Measurements from ENCODE around the gene SORBS2.

SORBS2 gene

GRCh38 chr4:185600801-185601434 is 211.1 kb downstream of the SORBS2 start:
- H2AFZ ChIP-seq (ENCODE audit: low read depth), result no peak overlapping the region
- H3K27me3 ChIP-seq (ENCODE audit: insufficient read depth, low read depth), result no peaks in the 10 kb centered on the region
- no peak for TF ChIP-seq CTCF (conservative IDR thresholded peaks at IDR 0.05; ENCODE audit: low read depth, low read length)
- no peak overlapping the region for H3K4me3 ChIP-seq (IDR thresholded peaks at IDR 0.05; ENCODE audit: insufficient read depth, low read depth, low read length)
- no peaks in the 10 kb centered on the region for H4K20me1 ChIP-seq (ENCODE audit: insufficient read depth)
- H3K4me1 ChIP-seq (ENCODE audit: low read depth, poor library complexity, severe bottlenecking), result peaks cover 5% of the 10 kb centered on the region
- no peak overlapping the region for H3K27ac ChIP-seq
- H3K4me2 ChIP-seq, result no peak overlapping the region
- H3K36me3 ChIP-seq (ENCODE audit: insufficient read depth), result no peaks in the 10 kb centered on the region
- H3K9ac ChIP-seq, result no peak overlapping the region
- no peaks in the 10 kb centered on the region for H3K79me2 ChIP-seq (ENCODE audit: insufficient read depth, low read depth)

DNA sequence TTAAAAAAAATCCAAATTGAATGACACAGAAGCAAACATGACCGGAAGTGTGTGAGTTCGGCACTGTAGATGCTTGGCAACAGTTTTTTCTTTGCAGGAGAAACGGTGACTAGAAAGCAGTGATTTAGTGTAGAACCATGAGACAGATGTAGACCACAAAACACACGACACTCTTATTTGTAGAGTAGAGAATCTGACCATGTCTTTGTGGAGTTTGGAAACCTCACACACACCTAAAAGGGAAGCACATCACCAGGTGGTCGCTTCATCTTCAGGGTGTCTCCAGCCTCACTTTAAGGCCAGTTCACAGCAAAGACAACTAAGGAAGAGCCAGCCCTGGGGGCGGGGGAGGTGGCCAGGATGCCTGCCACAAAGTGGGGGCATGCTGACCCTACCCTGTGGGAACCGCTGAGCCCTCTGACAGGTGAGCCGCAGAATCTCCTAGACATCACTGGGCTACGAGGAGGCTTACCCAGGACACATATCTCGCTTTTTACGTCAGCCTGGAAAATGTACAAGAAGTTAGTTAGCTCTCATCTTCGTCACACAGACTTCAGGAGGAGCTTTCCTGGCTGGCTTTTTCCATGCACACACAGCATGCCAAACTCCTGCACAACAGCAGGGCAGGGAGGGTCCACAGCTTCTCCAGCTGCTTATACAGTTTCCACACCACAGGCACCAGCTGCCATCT is 212.3 kb downstream of the SORBS2 start:
- Histone ChIP-seq H2AFZ (ENCODE audit: low read depth) (no peak overlapping the region), H4K20me1 (ENCODE audit: insufficient read depth) (no peaks in the 10 kb centered on the region), H3K4me1 (ENCODE audit: low read depth, poor library complexity, severe bottlenecking) (peaks cover 5% of the 10 kb centered on the region)

GRCh38 chr4:185598846-185599552 is 213.0 kb downstream of the SORBS2 start:
- Histone ChIP-seq H4K20me1 (ENCODE audit: insufficient read depth) (no peaks in the 10 kb centered on the region), H3K4me3 (IDR thresholded peaks at IDR 0.05; ENCODE audit: insufficient read depth, low read depth, low read length) (no peak overlapping the region), H3K9ac (no peak overlapping the region), H3K79me2 (ENCODE audit: insufficient read depth, low read depth) (no peaks in the 10 kb centered on the region), H3K4me2 (no peak overlapping the region), H3K4me1 (ENCODE audit: low read depth, poor library complexity, severe bottlenecking) (peaks cover 5% of the 10 kb centered on the region), H3K27me3 (ENCODE audit: insufficient read depth, low read depth) (no peaks in the 10 kb centered on the region), H3K36me3 (ENCODE audit: insufficient read depth) (no peaks in the 10 kb centered on the region), H3K27ac (no peak overlapping the region), H2AFZ (ENCODE audit: low read depth) (no peak overlapping the region)
- no peak for TF ChIP-seq CTCF (conservative IDR thresholded peaks at IDR 0.05; ENCODE audit: low read depth, low read length)

More for the DNA sequence above, 212.3 kb downstream of the SORBS2 start:
- H3K36me3 ChIP-seq (ENCODE audit: insufficient read depth), result no peaks in the 10 kb centered on the region
- H3K4me2 ChIP-seq, result no peak overlapping the region
- H3K27me3 ChIP-seq (ENCODE audit: insufficient read depth, low read depth), result no peaks in the 10 kb centered on the region
- H3K9ac ChIP-seq, result no peak overlapping the region
- no peak overlapping the region for H3K27ac ChIP-seq
- H3K79me2 ChIP-seq (ENCODE audit: insufficient read depth, low read depth), result no peaks in the 10 kb centered on the region
- H3K4me3 ChIP-seq (IDR thresholded peaks at IDR 0.05; ENCODE audit: insufficient read depth, low read depth, low read length), result no peak overlapping the region
- TF ChIP-seq CTCF (conservative IDR thresholded peaks at IDR 0.05; ENCODE audit: low read depth, low read length), result no peak

DNA sequence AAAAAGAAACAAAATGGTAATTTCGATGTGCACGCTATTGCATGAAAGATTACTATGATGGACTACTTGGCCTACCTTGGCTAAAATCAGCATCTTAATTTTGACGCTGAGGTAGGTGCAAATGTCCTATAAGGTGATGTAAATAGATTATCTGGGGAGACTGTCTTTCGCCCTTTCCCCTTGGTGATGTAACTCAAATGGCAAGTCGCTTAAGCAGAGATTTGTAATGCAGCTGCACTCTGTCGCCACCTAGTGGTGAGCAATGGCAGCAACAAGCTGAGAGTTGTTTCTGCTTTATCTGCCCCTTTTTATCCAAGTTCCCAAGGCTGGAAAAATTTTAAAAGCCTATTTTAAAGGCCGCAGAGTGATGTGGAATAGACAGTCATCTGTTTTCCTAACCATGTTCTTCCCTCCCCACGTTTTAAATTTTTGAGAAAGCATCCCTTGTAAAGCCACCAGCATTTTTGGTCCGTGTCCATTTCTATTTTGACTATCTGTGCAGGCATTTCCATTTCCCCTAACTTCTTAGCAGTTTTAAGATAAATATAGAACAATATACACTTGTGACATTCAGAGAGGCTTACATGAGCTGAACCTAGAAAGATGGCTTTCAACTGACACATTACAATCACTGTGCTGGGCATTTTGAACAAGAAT is 214.3 kb downstream of the SORBS2 start:
- Histone ChIP-seq H4K20me1 (ENCODE audit: insufficient read depth) (no peaks in the 10 kb centered on the region), H3K9ac (no peak overlapping the region), H3K4me3 (IDR thresholded peaks at IDR 0.05; ENCODE audit: insufficient read depth, low read depth, low read length) (no peak overlapping the region), H3K4me2 (peak overlapping the region; percentile 30), H3K4me1 (ENCODE audit: low read depth, poor library complexity, severe bottlenecking) (peaks cover 5% of the 10 kb centered on the region), H2AFZ (ENCODE audit: low read depth) (no peak overlapping the region), H3K27me3 (ENCODE audit: insufficient read depth, low read depth) (no peaks in the 10 kb centered on the region), H3K27ac (no peak overlapping the region), H3K79me2 (ENCODE audit: insufficient read depth, low read depth) (no peaks in the 10 kb centered on the region), H3K36me3 (ENCODE audit: insufficient read depth) (no peaks in the 10 kb centered on the region)
- peak; percentile 100 for TF ChIP-seq CTCF (conservative IDR thresholded peaks at IDR 0.05; ENCODE audit: low read depth, low read length)

Data from KMS-11 (cell line).